Mucosa of rectum (tissue), 2 donors: ENCODE data around the gene ANO2.

Experiments
- H3K27ac ChIP-seq, 2 donors: one replicate each; pipeline ENCODE4 v1.7.0; 2013; ENCODE audit warnings: inconsistent platforms in 2 of 2, low read depth in 2 of 2, low read length in 2 of 2
- H3K27me3 ChIP-seq, 2 donors: one replicate each; pipeline ENCODE4 v1.7.0; 2013; ENCODE audit warnings: low read length in 2 of 2; ENCODE audit not compliant: control insufficient read depth in 2 of 2, insufficient read depth in 2 of 2
- H3K36me3 ChIP-seq, 2 donors: one replicate each; pipeline ENCODE4 v1.7.0; 2013; ENCODE audit warnings: low read length in 2 of 2; ENCODE audit not compliant: control insufficient read depth in 2 of 2, insufficient read depth in 2 of 2
- H3K4me1 ChIP-seq, 2 donors: one replicate each; pipeline ENCODE4 v1.7.0; 2013; ENCODE audit warnings: low read length in 2 of 2, mild to moderate bottlenecking in 1 of 2; ENCODE audit not compliant: control insufficient read depth in 2 of 2, insufficient read depth in 2 of 2
- H3K4me3 ChIP-seq, 2 donors: one replicate each; pipeline ENCODE4 v1.7.0; 2013; ENCODE audit warnings: low read length in 2 of 2
- H3K9ac ChIP-seq, 2 donors: one replicate each; pipeline ENCODE4 v1.7.0; 2013; ENCODE audit warnings: low read length in 2 of 2, low read depth in 1 of 2, mild to moderate bottlenecking in 1 of 2
- H3K9me3 ChIP-seq, 2 donors: one replicate each; pipeline ENCODE4 v1.7.0; 2013; ENCODE audit warnings: low read length in 2 of 2; ENCODE audit not compliant: control insufficient read depth in 2 of 2
- donor health status: healthy.
- donor health status: Normal muscosa, but diverticular disease.

Gene ANO2

GRCh38 chr12:5561846-5562245, 383.2 kb downstream of the ANO2 start:
- H3K27ac ChIP-seq, result no peak overlapping the region
- H3K27me3 ChIP-seq, result no peaks in the 10 kb centered on the region
- H3K9me3 ChIP-seq, result no peaks in the 10 kb centered on the region
- no peak overlapping the region for H3K4me3 ChIP-seq
- no peaks in the 10 kb centered on the region for H3K4me1 ChIP-seq
- H3K36me3 ChIP-seq, result no peaks in the 10 kb centered on the region
- H3K9ac ChIP-seq, result no peak overlapping the region

DNA sequence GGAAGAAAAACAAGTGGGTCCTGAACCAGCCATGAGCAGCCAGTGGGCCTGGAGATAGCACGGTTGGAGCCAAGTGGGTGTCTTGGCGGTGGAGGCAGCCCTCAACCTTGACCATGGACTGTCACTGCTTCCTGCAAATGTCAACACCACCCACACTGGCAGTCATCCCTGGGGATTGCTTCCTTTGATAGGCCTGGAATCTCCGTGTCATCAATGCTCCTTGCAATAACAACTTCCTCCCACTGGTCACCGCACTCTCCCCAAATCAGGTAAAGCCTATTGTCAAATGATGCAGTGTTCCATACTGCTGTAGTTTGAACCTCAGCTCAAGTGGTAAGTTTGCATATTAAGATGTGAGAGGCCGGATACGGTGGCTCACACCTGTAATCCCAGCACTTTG, 384.0 kb downstream of the ANO2 start:
- Histone ChIP-seq H3K27ac (no peak overlapping the region), H3K27me3 (no peaks in the 10 kb centered on the region), H3K4me3 (no peak overlapping the region), H3K36me3 (no peaks in the 10 kb centered on the region), H3K9me3 (no peaks in the 10 kb centered on the region), H3K4me1 (no peaks in the 10 kb centered on the region), H3K9ac (no peak overlapping the region)

DNA sequence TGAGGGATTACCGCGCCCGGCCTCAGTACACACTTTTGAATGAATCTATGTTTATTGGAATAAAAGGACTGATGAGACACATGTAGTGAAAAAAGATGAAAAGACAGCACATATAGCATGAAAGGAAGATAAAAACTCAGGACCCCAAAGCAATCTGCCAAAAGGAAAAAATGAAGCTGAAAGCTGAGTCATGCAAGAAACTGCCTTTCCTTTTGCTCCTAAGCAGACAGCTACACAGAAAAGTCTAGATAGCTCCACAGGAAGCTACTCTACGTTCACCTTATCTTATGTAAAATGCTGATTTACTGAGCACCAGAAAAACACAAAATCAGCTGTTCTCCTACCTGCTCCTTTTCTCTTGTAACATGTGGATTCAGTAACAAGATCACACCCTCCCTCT, 384.8 kb downstream of the ANO2 start:
- Histone ChIP-seq H3K4me3 (no peak overlapping the region), H3K9me3 (no peaks in the 10 kb centered on the region), H3K27ac (no peak overlapping the region), H3K9ac (no peak overlapping the region), H3K4me1 (no peaks in the 10 kb centered on the region), H3K36me3 (no peaks in the 10 kb centered on the region), H3K27me3 (no peaks in the 10 kb centered on the region)

- H3K27me3 ChIP-seq, result no peaks in the 10 kb centered on the region
- H3K36me3 ChIP-seq, result no peaks in the 10 kb centered on the region
- no peak overlapping the region for H3K9ac ChIP-seq
- H3K4me3 ChIP-seq, result no peak overlapping the region
- H3K9me3 ChIP-seq, result no peaks in the 10 kb centered on the region
- no peaks in the 10 kb centered on the region for H3K4me1 ChIP-seq
- no peak overlapping the region for H3K27ac ChIP-seq
Observed at GRCh38 chr12:5557906-5558305, 387.2 kb downstream of the ANO2 start.

DNA sequence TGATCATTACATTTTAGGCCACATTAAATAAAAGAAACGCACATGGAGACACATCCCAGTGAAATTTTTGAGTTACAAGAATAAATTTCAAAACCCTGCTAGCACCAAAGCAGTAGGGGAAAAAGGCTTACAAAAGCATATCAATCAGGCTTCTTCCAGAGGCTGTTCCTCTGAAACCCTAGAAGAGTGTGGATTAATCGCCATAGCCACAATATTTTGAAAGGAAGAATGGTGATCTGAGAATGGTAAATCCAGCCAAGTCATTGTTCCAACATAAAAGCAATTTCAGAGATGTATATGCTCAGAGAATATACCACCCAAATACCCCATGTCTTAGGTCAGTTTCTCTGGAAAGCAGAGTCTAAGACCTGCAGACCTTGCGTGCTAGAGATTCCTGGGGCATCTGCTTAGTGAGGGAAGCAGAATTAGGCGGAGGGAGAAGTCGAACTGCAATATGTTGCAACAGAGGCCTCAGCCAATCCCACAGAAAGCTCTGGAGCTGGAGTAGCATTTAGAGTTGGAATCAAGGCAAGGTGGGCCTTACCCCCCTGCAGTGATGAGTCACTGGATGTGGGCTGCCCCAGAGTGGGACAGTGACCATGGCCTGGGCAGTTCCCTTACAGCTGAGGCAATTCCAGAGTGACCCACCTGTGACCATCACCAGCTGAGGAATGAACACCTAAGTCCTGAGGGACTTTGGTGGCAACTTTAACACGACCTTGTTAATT, 387.9 kb downstream of the ANO2 start:
- no peak overlapping the region for H3K9ac ChIP-seq
- H3K36me3 ChIP-seq, result no peaks in the 10 kb centered on the region
- H3K27me3 ChIP-seq, result no peaks in the 10 kb centered on the region
- H3K4me3 ChIP-seq, result no peak overlapping the region
- no peak overlapping the region for H3K27ac ChIP-seq
- H3K9me3 ChIP-seq, result no peaks in the 10 kb centered on the region
- H3K4me1 ChIP-seq, result no peaks in the 10 kb centered on the region

GRCh38 chr12:5556033-5556614, 388.9 kb downstream of the ANO2 start:
- H3K4me1 ChIP-seq, result no peaks in the 10 kb centered on the region
- no peaks in the 10 kb centered on the region for H3K9me3 ChIP-seq
- no peak overlapping the region for H3K27ac ChIP-seq
- no peaks in the 10 kb centered on the region for H3K36me3 ChIP-seq
- no peak overlapping the region for H3K4me3 ChIP-seq
- H3K27me3 ChIP-seq, result no peaks in the 10 kb centered on the region
- H3K9ac ChIP-seq, result no peak overlapping the region

DNA sequence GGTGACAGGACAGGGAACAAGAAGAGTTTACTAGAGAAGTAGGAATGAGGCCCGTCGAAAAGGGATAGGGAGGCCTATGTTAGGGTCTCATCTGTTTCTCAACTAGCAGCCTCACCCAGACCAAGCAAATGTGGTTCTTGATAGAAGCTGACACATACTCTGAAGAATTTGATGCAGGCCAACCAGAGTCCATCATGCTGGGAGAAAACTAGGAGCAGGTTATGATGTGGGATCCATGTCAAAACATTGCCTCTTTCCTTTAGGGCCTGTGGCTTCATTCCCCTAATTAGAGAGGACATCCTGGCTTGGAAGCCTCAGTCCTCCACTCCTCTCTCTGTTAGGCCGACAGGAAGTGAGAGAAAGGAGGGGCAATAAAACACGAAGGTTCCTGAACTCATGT, 390.3 kb downstream of the ANO2 start:
- H3K9ac ChIP-seq, result no peak overlapping the region
- no peaks in the 10 kb centered on the region for H3K4me1 ChIP-seq
- no peak overlapping the region for H3K4me3 ChIP-seq
- H3K27me3 ChIP-seq, result no peaks in the 10 kb centered on the region
- H3K36me3 ChIP-seq, result no peaks in the 10 kb centered on the region
- H3K27ac ChIP-seq, result no peak overlapping the region
- no peaks in the 10 kb centered on the region for H3K9me3 ChIP-seq

- Histone ChIP-seq H3K36me3 (no peaks in the 10 kb centered on the region), H3K4me1 (peaks cover 13 to 14% of the 10 kb centered on the region in 2 donors), H3K9ac (no peak overlapping the region), H3K9me3 (no peaks in the 10 kb centered on the region), H3K4me3 (peak overlapping the region in 1 of 2 donors; percentile 8), H3K27me3 (no peaks in the 10 kb centered on the region), H3K27ac (peak overlapping the region; percentile 70 to 74)
Observed at GRCh38 chr12:5549011-5549410, 396.0 kb downstream of the ANO2 start.

- H3K9ac ChIP-seq, result no peak overlapping the region
- no peaks in the 10 kb centered on the region for H3K27me3 ChIP-seq
- no peaks in the 10 kb centered on the region for H3K36me3 ChIP-seq
- peaks cover 13 to 14% of the 10 kb centered on the region in 2 donors for H3K4me1 ChIP-seq
- peak overlapping the region; percentile 70 to 74 for H3K27ac ChIP-seq
- H3K4me3 ChIP-seq, result peak overlapping the region; percentile 4 to 8
- H3K9me3 ChIP-seq, result no peaks in the 10 kb centered on the region
Observed at GRCh38 chr12:5548152-5548943, 396.7 kb downstream of the ANO2 start.

DNA sequence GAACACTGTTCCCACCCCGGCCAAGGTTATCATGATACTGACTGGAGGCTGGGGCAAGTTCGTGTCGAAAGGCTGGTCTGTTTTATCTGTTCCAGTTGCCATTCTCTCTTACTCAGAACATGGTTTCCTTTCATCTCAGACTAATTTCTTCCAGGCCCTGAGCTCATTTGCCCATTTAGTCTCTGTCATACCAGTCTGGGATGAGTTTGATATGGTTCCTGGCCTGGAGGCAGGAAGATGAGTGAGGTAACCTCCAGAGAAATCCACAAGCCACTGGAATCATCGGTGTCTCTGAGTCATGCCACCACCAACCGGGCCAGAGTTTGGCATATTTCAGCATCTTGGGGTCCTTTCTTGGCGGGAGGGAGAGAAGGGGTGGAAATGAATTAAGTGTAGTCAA, 398.4 kb downstream of the ANO2 start:
- no peaks in the 10 kb centered on the region for H3K36me3 ChIP-seq
- H3K9ac ChIP-seq, result no peak overlapping the region
- H3K4me1 ChIP-seq, result peaks cover 13 to 14% of the 10 kb centered on the region in 2 donors
- H3K9me3 ChIP-seq, result no peaks in the 10 kb centered on the region
- H3K4me3 ChIP-seq, result no peak overlapping the region
- no peaks in the 10 kb centered on the region for H3K27me3 ChIP-seq
- H3K27ac ChIP-seq, result no peak overlapping the region
